GM18867 (cell line): ENCODE measurements around the gene RBP3.

ENCODE experiments used
- ATAC-seq: cut with Tn5 transposase; IDR thresholded peaks from one replicate; pipeline ENCODE4 v1.9.1; 2021; ENCODE audit warnings: mild to moderate bottlenecking, moderate library complexity; ENCODE audit not compliant: unreplicated experiment

Gene RBP3

GRCh38 chr10:47354165-47354564, 6.0 kb downstream of the RBP3 start:
- ATAC-seq: no peak

GRCh38 chr10:47354900-47355299, 6.7 kb downstream of the RBP3 start:
- no peak for ATAC-seq

- no peak for ATAC-seq
Measured at GRCh38 chr10:47356708-47357107, 8.5 kb downstream of the RBP3 start.

GRCh38 chr10:47357131-47357582, 9.0 kb downstream of the RBP3 start:
- no peak for ATAC-seq

GRCh38 chr10:47357911-47358310, 9.7 kb downstream of the RBP3 start:
- ATAC-seq: no peak

GRCh38 chr10:47358457-47358856, 10.3 kb downstream of the RBP3 start:
- no peak for ATAC-seq

GRCh38 chr10:47359101-47359500, 10.9 kb downstream of the RBP3 start:
- ATAC-seq: no peak

GRCh38 chr10:47359626-47360418, 11.7 kb downstream of the RBP3 start:
- ATAC-seq: no peak

GRCh38 chr10:47360419-47361040, 12.4 kb downstream of the RBP3 start:
- ATAC-seq: no peak

GRCh38 chr10:47361293-47361692, 13.1 kb downstream of the RBP3 start:
- no peak for ATAC-seq

GRCh38 chr10:47362199-47362598, 14.0 kb downstream of the RBP3 start:
- no peak for ATAC-seq

- no peak for ATAC-seq
Measured at GRCh38 chr10:47363781-47364180, 15.6 kb downstream of the RBP3 start.

GRCh38 chr10:47364366-47364765, 16.2 kb downstream of the RBP3 start:
- ATAC-seq: no peak

GRCh38 chr10:47364911-47365310, 16.7 kb downstream of the RBP3 start:
- ATAC-seq: no peak

- no peak for ATAC-seq
Measured at GRCh38 chr10:47365431-47366180, 17.4 kb downstream of the RBP3 start.

- ATAC-seq: no peak
Measured at GRCh38 chr10:47366181-47366631, 18.0 kb downstream of the RBP3 start.

- no peak for ATAC-seq
Measured at GRCh38 chr10:47366731-47367460, 18.7 kb downstream of the RBP3 start.

- ATAC-seq: no peak
Measured at GRCh38 chr10:47367646-47368045, 19.5 kb downstream of the RBP3 start.

GRCh38 chr10:47368431-47369180, 20.4 kb downstream of the RBP3 start:
- no peak for ATAC-seq

- ATAC-seq: no peak
Measured at GRCh38 chr10:47369251-47369894, 21.2 kb downstream of the RBP3 start.
